ENCODE results near the gene ACBD4. TPM values are rescaled to one million over a fixed set of nuclear protein-coding genes. Genes with fewer than 3 reads are reported as not detected.

ACBD4 gene
- total RNA-seq, 2 donors from 2014 or later: 8.4 to 8.7 TPM

- intact Hi-C loops (cut with DNase I): no loop called here
- no peak for ATAC-seq
- no peak for DNase-seq
Observed at GRCh38 chr17:45146166-45146565, 10.7 kb downstream of the ACBD4 start.

- intact Hi-C loops (cut with DNase I): no loop called here
- ATAC-seq: no peak
- DNase-seq: no peak
Observed at GRCh38 chr17:45146592-45146889, 11.1 kb downstream of the ACBD4 start.

GRCh38 chr17:45146890-45147580 is 11.5 kb downstream of the ACBD4 start:
- DNase-seq: peak; percentile 35
- peak; percentile 4 to 6 for ATAC-seq
- intact Hi-C loops (cut with DNase I): no loop called here

- ATAC-seq: peak; percentile 21 to 29
- peak; percentile 85 for DNase-seq
- intact Hi-C loops (cut with DNase I): no loop called here
Observed at GRCh38 chr17:45147581-45148182, 12.2 kb downstream of the ACBD4 start.

- ATAC-seq: peak; percentile 75 to 81
- intact Hi-C loops (cut with DNase I): loop anchor here in 1 of 2 donors (1.0 kb wide), 1 partner anchor 13 kb away; the partner anchor contains the start of gene HEXIM2
- peak; percentile 99 for DNase-seq
Observed at GRCh38 chr17:45148183-45149036, 12.9 kb downstream of the ACBD4 start, which contains the start of gene HEXIM1. Gene HEXIM1 (plus strand): TSS chr17:45148475. CDS start chr17:45149191, 716 bp downstream.

GRCh38 chr17:45149037-45149668 is 13.7 kb downstream of the ACBD4 start:
- DNase-seq (peak; percentile 88), ATAC-seq (peak; percentile 61 to 62)
- intact Hi-C loops (cut with DNase I): loop anchor here in 1 of 2 donors (1.0 kb wide), 1 partner anchor 12 kb away; the partner anchor contains the start of gene HEXIM2

- intact Hi-C loops (cut with DNase I): loop anchor here in 1 of 2 donors (1.0 to 5.0 kb wide), 2 partner anchors 11 to 47 kb away; partner anchors contain the start of gene HEXIM2
- peak; percentile 5 to 11 for ATAC-seq
- DNase-seq: peak; percentile 72
Observed at GRCh38 chr17:45149669-45150664, 14.5 kb downstream of the ACBD4 start.

GRCh38 chr17:45150911-45151809 is 15.7 kb downstream of the ACBD4 start:
- intact Hi-C loops (cut with DNase I): loop anchor here in 1 of 2 donors (5.0 kb wide), 1 partner anchor 46 kb away; no protein-coding TSS in a partner anchor
- no peak for ATAC-seq
- no peak for DNase-seq

GRCh38 chr17:45155029-45155428 is 19.5 kb downstream of the ACBD4 start:
- intact Hi-C loops (cut with DNase I): no loop called here
- no peak for ATAC-seq
- no peak for DNase-seq

GRCh38 chr17:45155483-45155882 is 20.0 kb downstream of the ACBD4 start:
- intact Hi-C loops (cut with DNase I): no loop called here
- ATAC-seq: no peak
- no peak for DNase-seq

GRCh38 chr17:45156242-45156641 is 20.8 kb downstream of the ACBD4 start:
- ATAC-seq: no peak
- intact Hi-C loops (cut with DNase I): no loop called here
- no peak for DNase-seq

GRCh38 chr17:45160447-45161287 is 25.2 kb downstream of the ACBD4 start:
- ATAC-seq: peak; percentile 69 to 75
- intact Hi-C loops (cut with DNase I): loop anchor here in 1 of 2 donors (1.0 kb wide), 1 partner anchor 11 kb away; no protein-coding TSS in a partner anchor
- DNase-seq: peak; percentile 81

GRCh38 chr17:45161288-45162024 is 26.0 kb downstream of the ACBD4 start, which contains the start of gene HEXIM2:
Gene HEXIM2 (plus strand): TSS chr17:45161875. CDS start chr17:45162794, 919 bp downstream.
- peak; percentile 97 for DNase-seq
- intact Hi-C loops (cut with DNase I): loop anchor here in 1 of 2 donors (1.0 kb wide), 1 partner anchor 12 kb away; no protein-coding TSS in a partner anchor
- ATAC-seq: peak; percentile 97

- DNase-seq (no peak), ATAC-seq (peak in 1 of 2 donors; percentile 0)
- intact Hi-C loops (cut with DNase I): no loop called here
Observed at GRCh38 chr17:45162025-45162687, 26.7 kb downstream of the ACBD4 start.

Data from left cardiac atrium (tissue), 4 donors.